B cell (primary cell): ENCODE measurements around the gene SH3GL1. TPM values are rescaled to one million over a fixed set of nuclear protein-coding genes. Genes with fewer than 3 reads are reported as not detected.

Experiments used
- ATAC-seq: fragments of 200-7000 bp; cut with Tn5 transposase; one replicate; pipeline ENCODE4 v1.10.0; 2021; ENCODE audit warnings: low read depth, mild to moderate bottlenecking, moderate number of reproducible peaks, moderate library complexity
- CTCF ChIA-PET: fragments of 350-600 bp; sonication (Branson Sonifier 250); formaldehyde crosslinking; loops from one replicate; lab custom pipeline; 2021; ENCODE audit warnings: antibody characterized with exemption, inconsistent platforms; lab: Charles Lee
- POLR2A ChIA-PET: fragments of 350-600 bp; sonication (Branson Sonifier 250); formaldehyde crosslinking; loops from one replicate; lab custom pipeline; 2021; ENCODE audit warnings: antibody characterized with exemption; lab: Charles Lee
- DNase-seq: peaks from one replicate; pipeline ENCODE4 v3.0.0; 2013
- H2AFZ ChIP-seq: 2 replicates; pipeline ENCODE4 v1.6.1; 2012; ENCODE audit warnings: mild to moderate bottlenecking, low read depth, low read length; ENCODE audit not compliant: insufficient read depth, poor library complexity, severe bottlenecking
- H3K27ac ChIP-seq, 2 donors: 1 replicate in 1 of 2; 2 replicates in 1 of 2; pipeline ENCODE4 v1.5.1; 2012 to 2013; ENCODE audit warnings: low read length in 2 of 2, mild to moderate bottlenecking in 2 of 2, moderate library complexity in 1 of 2
- H3K27me3 ChIP-seq, 4 experiments: fragments of 200-600 bp in 1 of 4; sonication (generic) in 1 of 4; replicated peaks in 1 of 4; 1 replicate in 2 of 4; 2 replicates in 2 of 4; pipeline versions ENCODE4 v1.6.1 to v1.7.0; 2013 to 2016; ENCODE audit warnings: low read length in 3 of 4, mild to moderate bottlenecking in 2 of 4, mixed read lengths in 1 of 4, moderate library complexity in 1 of 4; ENCODE audit not compliant: insufficient read depth in 4 of 4, control insufficient read depth in 3 of 4; ENCODE audit errors: control extremely low read depth in 1 of 4
- H3K36me3 ChIP-seq, 2 experiments: replicated peaks in 1 of 2; 1 replicate in 1 of 2; 2 replicates in 1 of 2; pipeline versions ENCODE4 v1.6.1 to v1.7.1; 2013; ENCODE audit warnings: low read length in 1 of 2; ENCODE audit not compliant: insufficient read depth in 2 of 2, control insufficient read depth in 1 of 2; ENCODE audit errors: control extremely low read depth in 1 of 2, extremely low read depth in 1 of 2
- H3K4me1 ChIP-seq, 2 donors: fragments of 200-600 bp in 1 of 2; sonication (generic) in 1 of 2; 1 replicate in 1 of 2; 2 replicates in 1 of 2; pipeline versions ENCODE4 v1.5.1 to v1.6.1; 2013 to 2017; ENCODE audit warnings: low read length in 2 of 2; ENCODE audit not compliant: control insufficient read depth in 2 of 2, insufficient read depth in 2 of 2
- H3K4me2 ChIP-seq: replicated peaks from 2 replicates; pipeline ENCODE3; 2012; ENCODE audit warnings: mild to moderate bottlenecking, low read depth, low read length; ENCODE audit not compliant: poor library complexity, severe bottlenecking
- H3K4me3 ChIP-seq, 5 experiments: fragments of 200-600 bp in 1 of 5; sonication (generic) in 1 of 5; 1 replicate in 3 of 5; 2 replicates in 2 of 5; pipeline versions ENCODE4 v1.5.1 to v1.7.0; 2011 to 2016; ENCODE audit warnings: low read length in 4 of 5, mild to moderate bottlenecking in 4 of 5, low read depth in 2 of 5, control low read depth in 1 of 5, moderate library complexity in 1 of 5; ENCODE audit not compliant: insufficient read depth in 1 of 5; ENCODE audit errors: control extremely low read depth in 1 of 5, extremely low read depth in 1 of 5
- H3K79me2 ChIP-seq: fragments of 200-600 bp; sonication (generic); one replicate; pipeline ENCODE4 v1.6.0; 2016; ENCODE audit warnings: low read length; ENCODE audit not compliant: control insufficient read depth, insufficient read depth
- H3K9ac ChIP-seq: fragments of 200-600 bp; sonication (generic); 2 replicates; pipeline ENCODE4 v1.6.1; 2017; ENCODE audit warnings: mild to moderate bottlenecking, low read length, moderate library complexity
- H3K9me3 ChIP-seq, 3 donors: one replicate each; pipeline versions ENCODE4 v1.6.1 to v1.7.1; 2013; ENCODE audit warnings: low read length in 2 of 3; ENCODE audit not compliant: control insufficient read depth in 2 of 3, insufficient read depth in 1 of 3; ENCODE audit errors: control extremely low read depth in 1 of 3
- H4K20me1 ChIP-seq: 2 replicates; pipeline ENCODE4 v1.6.0; 2012; ENCODE audit warnings: mild to moderate bottlenecking, low read length; ENCODE audit not compliant: insufficient read depth, control insufficient read depth, poor library complexity, severe bottlenecking
- H3K27ac Mint-ChIP-seq: one replicate; pipeline ENCODE4 v1.8.0; 2021; ENCODE audit warnings: mixed read lengths
- H3K27me3 Mint-ChIP-seq: one replicate; pipeline ENCODE4 v1.8.0; 2021; ENCODE audit warnings: mixed read lengths
- H3K4me1 Mint-ChIP-seq: one replicate; pipeline ENCODE4 v1.8.0; 2021; ENCODE audit warnings: mixed read lengths
- H3K4me3 Mint-ChIP-seq: one replicate; pipeline ENCODE4 v1.8.0; 2021; ENCODE audit warnings: mixed read lengths
- H3K9me3 Mint-ChIP-seq: one replicate; pipeline ENCODE4 v1.8.0; 2022; ENCODE audit warnings: mixed read lengths; ENCODE audit not compliant: insufficient read depth
- CTCF ChIP-seq: fragments of 200-600 bp; IDR thresholded peaks from one replicate; pipeline ENCODE4 v1.8.0; 2022; ENCODE audit warnings: antibody characterized with exemption, mild to moderate bottlenecking
- EZH2 ChIP-seq: IDR thresholded peaks from 2 replicates; pipeline ENCODE4 v1.6.1; 2012; ENCODE audit warnings: borderline replicate concordance, low read depth, mild to moderate bottlenecking, moderate library complexity, low read length; ENCODE audit not compliant: insufficient read depth, poor library complexity, severe bottlenecking
- WGBS: methylation state at CpG from one replicate; pipeline ENCODE4 v1.1.5; 2013; ENCODE audit warnings: missing lambda C conversion rate; ENCODE audit not compliant: insufficient coverage; 5-methylcytosine and 5-hydroxymethylcytosine counted together
- intact Hi-C: fragments of 100-400 bp; cut with micrococcal nuclease; formaldehyde crosslinking; loops from one replicate; pipeline ENCODE4 v1.10.0; 2022
- polyA plus RNA-seq: library from polyadenylated mRNA; depleted of rRNA; stranded (reverse); fragments of >200 nt; gene quantifications from 2 replicates; pipeline ENCODE4 v1.2.3, GENCODE V29; 2012
- total RNA-seq, 2 donors: library from RNA; stranded (reverse); fragments of 120-200 nt in 1 of 2; gene quantifications; 1 replicate in 1 of 2; 2 replicates in 1 of 2; pipeline versions ENCODE4 v1.2.3 to v1.2.4, GENCODE V29; 2013 to 2022

Gene SH3GL1
- total and polyA plus RNA-seq, 2 donors (not counting 1 experiment from before 2014, with no cell fraction given), result 37.2 to 42.4 TPM

GRCh38 chr19:4362831-4363545, 37.4 kb downstream of the SH3GL1 start:
- H2AFZ ChIP-seq, result no peak overlapping the region
- DNase-seq (peak; percentile 48), ATAC-seq (no peak)
- TF ChIP-seq CTCF (no peak), EZH2 (no peak)
- no peak overlapping the region for H3K9ac ChIP-seq
- H3K27me3 Mint-ChIP-seq, result no peaks in the 10 kb centered on the region
- peaks cover 0 to 61% of the 10 kb centered on the region in 2 experiments for H3K36me3 ChIP-seq
- no peak overlapping the region for H3K4me3 Mint-ChIP-seq
- H3K9me3 ChIP-seq, result no peaks in the 10 kb centered on the region
- peaks cover under 1 to 7% of the 10 kb centered on the region in 2 donors for H3K4me1 ChIP-seq
- H3K4me1 Mint-ChIP-seq, result peaks cover 5% of the 10 kb centered on the region
- intact Hi-C loops, result loop anchor here (2.0 kb wide), 1 partner anchor 16 kb away; no protein-coding TSS in a partner anchor
- H3K27me3 ChIP-seq, result no peaks in the 10 kb centered on the region
- H3K4me2 ChIP-seq, result no peak overlapping the region
- no peak overlapping the region for H3K4me3 ChIP-seq
- no peak overlapping the region for H3K27ac ChIP-seq
- no peaks in the 10 kb centered on the region for H3K9me3 Mint-ChIP-seq
- no peaks in the 10 kb centered on the region for H3K79me2 ChIP-seq
- no peaks in the 10 kb centered on the region for H4K20me1 ChIP-seq
- WGBS, result 90% methylated on average over 22 of the region's 22 CpGs
- POLR2A ChIA-PET, result interaction anchor here (0.5 to 1.4 kb wide), 4 partner anchors 10 to 124 kb away, joined by 3 read pairs; partner anchors contain the start of gene SH3GL1
- no peak overlapping the region for H3K27ac Mint-ChIP-seq
- CTCF ChIA-PET, result interaction anchor here (0.9 to 1.9 kb wide), 6 partner anchors 10 to 109 kb away, joined by 3 to 5 read pairs (median 4); partner anchors contain the start of gene SH3GL1
